T-helper 2 cell treated with Interferon-gamma antibody and Interleukin-4, amounts not matched to agents 5 μg/mL and 100 μg/mL, for 36 hours (primary cell): Measurements from ENCODE around the gene PRKN.

Experiments used
- DNase-seq: peaks from one replicate; pipeline ENCODE4 v3.0.0; 2021; ENCODE audit warnings: low spot score
- H3K27ac Mint-ChIP-seq: one replicate; pipeline ENCODE4 v1.8.0; 2021; ENCODE audit warnings: mild to moderate bottlenecking, mixed read lengths
- H3K27me3 Mint-ChIP-seq: one replicate; pipeline ENCODE4 v1.8.0; 2021; ENCODE audit warnings: low read depth, mixed read lengths
- H3K36me3 Mint-ChIP-seq: one replicate; pipeline ENCODE4 v1.8.0; 2021; ENCODE audit warnings: low read depth, mixed read lengths
- H3K4me1 Mint-ChIP-seq: one replicate; pipeline ENCODE4 v1.8.0; 2021; ENCODE audit warnings: low read depth, mixed read lengths
- H3K4me3 Mint-ChIP-seq: one replicate; pipeline ENCODE4 v1.8.0; 2022; ENCODE audit warnings: mild to moderate bottlenecking, moderate library complexity, mixed read lengths
- H3K9me3 Mint-ChIP-seq: one replicate; pipeline ENCODE4 v1.8.0; 2021; ENCODE audit warnings: mixed read lengths

The PRKN gene

DNA sequence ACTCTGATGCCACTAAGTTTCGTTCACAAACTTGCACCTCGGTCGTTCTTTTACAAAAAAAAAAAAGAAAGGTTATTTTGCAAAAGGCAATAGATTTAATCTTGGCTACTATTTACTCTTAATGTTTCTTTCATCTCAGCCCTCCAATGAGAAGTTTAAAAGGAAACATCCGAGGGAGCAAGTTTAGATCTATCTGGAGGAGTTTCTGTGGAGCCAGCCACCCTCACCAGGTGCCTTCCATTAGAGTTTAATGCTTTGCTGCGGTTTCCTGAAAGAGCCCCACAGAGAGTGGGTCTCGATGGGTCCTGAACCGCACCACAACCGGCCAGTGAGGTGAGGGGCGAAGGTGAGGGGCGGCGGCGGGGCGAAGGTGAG, 632 bp downstream of the PRKN start:
- H3K27me3 Mint-ChIP-seq = peaks cover 6% of the 10 kb centered on the region
- H3K27ac Mint-ChIP-seq = peak overlapping the region; percentile 92
- H3K4me3 Mint-ChIP-seq = peak overlapping the region; percentile 93
- H3K9me3 Mint-ChIP-seq = no peaks in the 10 kb centered on the region
- DNase-seq = no peak
- H3K36me3 Mint-ChIP-seq = no peaks in the 10 kb centered on the region
- peaks cover 10% of the 10 kb centered on the region for H3K4me1 Mint-ChIP-seq

DNA sequence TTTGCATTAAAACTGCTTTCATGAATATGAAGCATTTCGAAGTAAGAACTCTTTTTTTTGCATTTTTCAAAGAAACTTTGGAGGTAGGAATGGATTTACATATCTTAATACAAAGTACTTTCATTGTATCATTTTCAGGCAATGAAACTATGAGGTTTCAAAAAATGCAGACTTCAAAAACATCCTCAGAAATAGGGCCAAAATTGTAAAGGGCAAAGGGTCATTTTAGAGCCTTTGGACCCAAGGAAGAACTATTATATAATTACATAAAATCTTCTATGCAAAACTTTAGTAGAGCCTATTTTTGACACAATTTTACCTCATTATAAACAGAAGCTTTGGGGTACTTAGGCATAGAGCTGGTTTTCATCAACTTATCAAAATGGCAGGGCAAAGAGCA, 4.9 kb downstream of the PRKN start:
- H3K9me3 Mint-ChIP-seq = no peaks in the 10 kb centered on the region
- H3K36me3 Mint-ChIP-seq = no peaks in the 10 kb centered on the region
- H3K4me3 Mint-ChIP-seq = no peak overlapping the region
- H3K27me3 Mint-ChIP-seq = peaks cover 6% of the 10 kb centered on the region
- peaks cover 6% of the 10 kb centered on the region for H3K4me1 Mint-ChIP-seq
- no peak overlapping the region for H3K27ac Mint-ChIP-seq
- DNase-seq = no peak

DNA sequence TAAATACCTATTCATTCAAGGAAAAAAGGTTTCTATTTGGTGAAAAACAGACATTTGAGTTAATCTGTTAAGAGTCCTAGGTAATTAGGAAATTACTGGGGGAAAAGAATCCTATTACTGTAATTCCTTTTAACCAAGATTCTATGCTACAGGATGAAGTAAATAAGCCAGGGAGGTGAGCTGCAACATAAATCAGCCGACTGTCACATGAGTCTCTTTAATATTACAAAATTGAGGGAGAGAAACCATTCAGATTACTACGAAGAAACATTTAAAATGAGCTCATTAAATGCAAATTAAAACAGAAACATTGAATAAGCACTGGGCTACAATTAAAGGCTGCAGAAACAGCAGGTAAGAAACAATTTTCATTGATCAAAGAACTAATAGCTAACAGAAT, 5.3 kb downstream of the PRKN start:
- Mint-ChIP-seq H3K4me1 (peaks cover 6% of the 10 kb centered on the region), H3K9me3 (no peaks in the 10 kb centered on the region), H3K27me3 (peaks cover 6% of the 10 kb centered on the region), H3K36me3 (no peaks in the 10 kb centered on the region), H3K27ac (no peak overlapping the region), H3K4me3 (no peak overlapping the region)
- no peak for DNase-seq

- no peaks in the 10 kb centered on the region for H3K27me3 Mint-ChIP-seq
- no peak overlapping the region for H3K27ac Mint-ChIP-seq
- no peaks in the 10 kb centered on the region for H3K4me1 Mint-ChIP-seq
- DNase-seq = no peak
- H3K9me3 Mint-ChIP-seq = no peaks in the 10 kb centered on the region
- H3K4me3 Mint-ChIP-seq = no peak overlapping the region
- H3K36me3 Mint-ChIP-seq = no peaks in the 10 kb centered on the region
Measured at GRCh38 chr6:162721404-162721687, 6.2 kb downstream of the PRKN start.

DNA sequence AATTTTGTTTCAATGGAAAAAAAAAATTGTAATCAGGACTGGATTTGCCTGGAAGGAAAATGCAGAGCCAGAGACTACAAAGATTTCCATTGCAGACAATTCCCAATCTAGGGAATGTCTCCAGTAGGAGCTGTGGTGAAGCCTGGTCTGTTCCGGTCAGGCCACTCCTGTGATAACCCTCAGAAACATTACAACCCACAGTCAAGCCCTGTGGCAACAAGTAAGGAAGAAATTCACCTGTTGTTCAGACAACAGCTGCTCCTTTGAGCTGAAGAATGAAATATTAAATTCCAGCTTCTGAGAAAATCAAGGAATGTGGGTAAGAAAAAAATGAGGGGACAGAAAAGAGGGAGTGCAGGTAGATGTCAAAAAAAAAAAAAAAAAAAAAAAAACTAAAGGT, 8.0 kb downstream of the PRKN start:
- Mint-ChIP-seq H3K4me1 (no peaks in the 10 kb centered on the region), H3K4me3 (no peak overlapping the region), H3K9me3 (no peaks in the 10 kb centered on the region), H3K36me3 (no peaks in the 10 kb centered on the region), H3K27ac (no peak overlapping the region), H3K27me3 (no peaks in the 10 kb centered on the region)
- no peak for DNase-seq

DNA sequence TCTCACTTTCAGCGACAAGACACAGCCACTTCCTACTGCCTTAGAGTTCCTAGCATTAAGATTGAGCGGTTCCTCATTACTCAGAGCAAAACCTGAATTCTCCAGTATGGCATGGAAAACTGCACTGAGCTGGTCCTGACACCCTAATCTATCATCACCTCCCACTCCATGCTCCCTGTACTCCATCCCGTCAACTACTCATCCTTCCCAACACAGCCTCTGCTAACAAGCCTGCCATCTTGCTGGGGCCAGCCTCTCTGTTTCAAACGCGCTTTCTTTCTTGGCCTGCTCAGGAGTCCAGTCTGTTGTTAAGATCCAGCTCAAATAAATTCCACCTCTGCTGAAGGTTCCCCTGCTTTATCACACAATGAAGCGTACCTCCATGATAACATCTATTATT, 12.0 kb downstream of the PRKN start:
- Mint-ChIP-seq H3K4me1 (no peaks in the 10 kb centered on the region), H3K27ac (no peak overlapping the region), H3K9me3 (no peaks in the 10 kb centered on the region), H3K4me3 (no peak overlapping the region), H3K27me3 (no peaks in the 10 kb centered on the region), H3K36me3 (no peaks in the 10 kb centered on the region)
- DNase-seq = no peak

GRCh38 chr6:162713974-162714780, 13.4 kb downstream of the PRKN start:
- no peaks in the 10 kb centered on the region for H3K36me3 Mint-ChIP-seq
- no peaks in the 10 kb centered on the region for H3K9me3 Mint-ChIP-seq
- no peak overlapping the region for H3K27ac Mint-ChIP-seq
- H3K4me3 Mint-ChIP-seq = no peak overlapping the region
- no peaks in the 10 kb centered on the region for H3K27me3 Mint-ChIP-seq
- DNase-seq = no peak
- H3K4me1 Mint-ChIP-seq = no peaks in the 10 kb centered on the region

- H3K36me3 Mint-ChIP-seq = no peaks in the 10 kb centered on the region
- H3K4me1 Mint-ChIP-seq = no peaks in the 10 kb centered on the region
- H3K9me3 Mint-ChIP-seq = no peaks in the 10 kb centered on the region
- H3K27ac Mint-ChIP-seq = no peak overlapping the region
- H3K4me3 Mint-ChIP-seq = no peak overlapping the region
- no peak for DNase-seq
- no peaks in the 10 kb centered on the region for H3K27me3 Mint-ChIP-seq
Measured at GRCh38 chr6:162712694-162713093, 14.9 kb downstream of the PRKN start.

DNA sequence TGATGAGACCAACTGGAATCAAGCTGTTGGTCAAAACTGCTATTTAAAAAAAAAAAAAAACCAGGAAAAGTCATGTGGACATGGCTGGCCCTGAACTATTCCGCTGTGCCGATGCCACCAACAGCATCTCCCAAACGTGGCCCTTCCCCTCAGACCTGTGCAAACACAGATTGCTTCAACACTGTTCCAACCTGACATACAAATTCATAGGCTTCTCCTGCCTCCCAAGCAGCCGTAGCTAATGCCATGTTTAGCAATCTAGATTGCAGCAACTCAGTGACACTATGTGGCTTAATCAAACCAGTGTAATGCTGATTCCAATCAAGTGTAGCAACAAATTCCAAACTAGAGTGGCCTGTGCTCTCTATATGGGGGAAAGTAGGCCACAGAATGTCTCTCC, 16.2 kb downstream of the PRKN start:
- Mint-ChIP-seq H3K4me3 (no peak overlapping the region), H3K4me1 (no peaks in the 10 kb centered on the region), H3K27me3 (no peaks in the 10 kb centered on the region), H3K9me3 (no peaks in the 10 kb centered on the region), H3K36me3 (no peaks in the 10 kb centered on the region), H3K27ac (no peak overlapping the region)
- DNase-seq = no peak

DNA sequence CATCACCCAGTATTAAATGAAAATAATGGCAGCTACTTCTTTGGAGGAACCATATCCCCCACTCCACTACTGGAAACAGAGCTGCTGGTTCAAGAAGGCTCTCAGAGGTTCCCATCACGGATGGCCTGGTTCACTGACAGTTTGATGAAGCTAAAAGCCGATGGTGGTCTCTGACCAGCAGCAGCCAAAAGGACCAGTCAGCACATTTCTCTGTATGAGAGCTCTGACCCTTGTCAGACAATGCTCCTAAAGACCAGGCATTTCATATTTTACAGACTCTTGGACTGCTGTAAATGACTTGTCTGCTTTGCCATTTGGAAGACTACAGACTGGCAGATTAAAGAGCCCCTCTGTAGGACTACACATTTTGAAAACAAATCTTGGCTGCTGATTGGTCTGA, 16.6 kb downstream of the PRKN start:
- DNase-seq = no peak
- H3K4me3 Mint-ChIP-seq = no peak overlapping the region
- H3K36me3 Mint-ChIP-seq = no peaks in the 10 kb centered on the region
- H3K27me3 Mint-ChIP-seq = no peaks in the 10 kb centered on the region
- no peaks in the 10 kb centered on the region for H3K4me1 Mint-ChIP-seq
- H3K27ac Mint-ChIP-seq = no peak overlapping the region
- no peaks in the 10 kb centered on the region for H3K9me3 Mint-ChIP-seq

DNA sequence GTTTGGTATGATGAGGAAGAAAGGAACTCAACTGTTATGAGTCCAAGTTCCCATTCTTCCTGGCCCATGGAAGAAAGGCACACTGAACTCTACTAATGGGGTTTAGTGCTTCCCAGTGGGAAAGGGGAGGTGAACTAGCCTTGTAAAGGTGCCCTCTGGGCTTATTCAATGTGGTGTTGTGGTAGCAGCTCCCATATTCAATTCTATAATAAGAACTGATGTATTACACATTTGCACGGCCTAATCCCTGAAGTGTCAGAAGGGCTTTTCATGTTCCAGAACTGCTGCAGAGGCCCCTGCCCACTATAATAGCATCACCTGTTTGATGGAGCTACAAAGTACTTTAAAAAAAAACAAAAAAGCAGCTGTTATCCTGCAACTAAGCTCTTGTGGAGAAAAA, 17.1 kb downstream of the PRKN start:
- no peak overlapping the region for H3K27ac Mint-ChIP-seq
- no peaks in the 10 kb centered on the region for H3K4me1 Mint-ChIP-seq
- no peak for DNase-seq
- H3K9me3 Mint-ChIP-seq = no peaks in the 10 kb centered on the region
- H3K4me3 Mint-ChIP-seq = no peak overlapping the region
- H3K36me3 Mint-ChIP-seq = no peaks in the 10 kb centered on the region
- H3K27me3 Mint-ChIP-seq = no peaks in the 10 kb centered on the region

DNA sequence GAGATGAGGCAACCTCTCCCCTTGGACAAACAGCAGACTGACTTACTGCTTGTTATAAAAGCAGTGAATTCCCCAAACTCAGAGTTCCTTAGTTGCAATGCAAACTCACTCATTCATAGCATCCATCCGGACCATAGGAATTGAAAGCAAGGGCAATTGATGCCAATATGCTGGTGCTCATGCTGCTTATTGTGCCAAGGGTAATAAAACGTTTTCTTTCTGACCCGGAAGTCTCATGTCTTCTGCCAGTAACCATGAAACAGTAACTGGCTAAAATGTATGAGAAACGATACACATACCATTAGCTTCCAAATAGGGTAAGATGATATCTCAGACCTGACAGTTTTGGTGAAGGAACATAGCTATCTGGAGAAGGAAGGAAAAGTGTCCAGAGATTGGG, 18.1 kb downstream of the PRKN start:
- no peaks in the 10 kb centered on the region for H3K4me1 Mint-ChIP-seq
- H3K4me3 Mint-ChIP-seq = no peak overlapping the region
- no peak overlapping the region for H3K27ac Mint-ChIP-seq
- no peaks in the 10 kb centered on the region for H3K36me3 Mint-ChIP-seq
- no peaks in the 10 kb centered on the region for H3K27me3 Mint-ChIP-seq
- H3K9me3 Mint-ChIP-seq = no peaks in the 10 kb centered on the region
- DNase-seq = no peak

DNA sequence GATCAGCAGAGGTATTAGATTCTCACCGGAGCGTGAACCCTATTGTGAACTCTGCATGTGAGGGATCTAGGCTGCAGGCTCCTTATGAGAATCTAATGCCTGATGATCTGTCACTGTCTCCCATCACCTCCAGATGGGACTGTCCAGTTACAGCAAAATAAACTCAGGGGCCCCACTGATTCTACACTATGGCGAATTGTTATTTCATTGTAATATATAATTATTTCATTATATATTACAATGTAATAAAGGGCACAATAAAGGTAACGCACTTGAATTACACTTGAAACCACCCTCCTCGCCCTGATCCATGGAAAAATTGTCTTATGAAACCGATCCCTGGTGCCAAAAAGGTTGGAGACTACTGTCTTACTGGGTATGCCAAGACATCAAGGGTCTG, 18.6 kb downstream of the PRKN start:
- DNase-seq = no peak
- Mint-ChIP-seq H3K27ac (no peak overlapping the region), H3K4me1 (no peaks in the 10 kb centered on the region), H3K36me3 (no peaks in the 10 kb centered on the region), H3K9me3 (no peaks in the 10 kb centered on the region), H3K27me3 (no peaks in the 10 kb centered on the region), H3K4me3 (no peak overlapping the region)

GRCh38 chr6:162706232-162706631, 21.3 kb downstream of the PRKN start:
- Mint-ChIP-seq H3K27me3 (no peaks in the 10 kb centered on the region), H3K36me3 (no peaks in the 10 kb centered on the region), H3K9me3 (no peaks in the 10 kb centered on the region), H3K4me3 (no peak overlapping the region), H3K27ac (no peak overlapping the region), H3K4me1 (no peaks in the 10 kb centered on the region)
- DNase-seq = no peak

DNA sequence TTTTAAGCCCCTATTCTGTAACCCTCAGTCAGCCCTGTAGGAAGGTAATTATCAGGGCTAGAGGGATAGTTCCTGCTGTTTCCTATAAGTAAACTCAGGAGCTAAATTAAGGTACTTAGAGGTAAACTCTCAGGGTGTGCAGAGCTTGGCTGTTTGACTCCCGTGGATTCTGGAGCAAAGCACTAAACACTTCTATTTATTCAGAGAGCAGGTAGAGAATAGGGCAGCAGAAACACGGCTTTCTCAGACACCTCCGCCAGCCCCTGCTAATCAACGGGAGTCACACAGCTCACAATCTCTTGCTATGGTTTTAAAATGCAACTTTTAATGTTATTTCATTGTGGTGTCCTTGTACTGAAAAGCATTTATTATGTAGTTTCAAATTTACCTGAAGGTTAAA, 21.8 kb downstream of the PRKN start:
- Mint-ChIP-seq H3K4me1 (no peaks in the 10 kb centered on the region), H3K9me3 (no peaks in the 10 kb centered on the region), H3K4me3 (no peak overlapping the region), H3K27ac (no peak overlapping the region), H3K36me3 (no peaks in the 10 kb centered on the region), H3K27me3 (no peaks in the 10 kb centered on the region)
- no peak for DNase-seq
